Liver (tissue), 3 donors: ENCODE data around the gene TSSC4.

Source experiments
- NR2F2 ChIP-seq: IDR thresholded peaks from 2 replicates; pipeline ENCODE4 v1.6.1; 2016; ENCODE audit warnings: antibody characterized with exemption
- RAD21 ChIP-seq, 2 donors: IDR thresholded peaks; 2 replicates each; pipeline ENCODE4 v1.6.1; 2016; ENCODE audit warnings: antibody characterized with exemption in 2 of 2, mild to moderate bottlenecking in 2 of 2
- TF ChIP-seq, protein P1 (sequence below): fragments of 150-350 bp; IDR thresholded peaks from 2 replicates; pipeline ENCODE4 v1.5.1; 2017; ENCODE audit warnings: improper control_type of control experiment, low read depth, low read length; ENCODE audit not compliant: missing input control
- donor health status: healthy.
- donor health status: healthy.

DNA sequence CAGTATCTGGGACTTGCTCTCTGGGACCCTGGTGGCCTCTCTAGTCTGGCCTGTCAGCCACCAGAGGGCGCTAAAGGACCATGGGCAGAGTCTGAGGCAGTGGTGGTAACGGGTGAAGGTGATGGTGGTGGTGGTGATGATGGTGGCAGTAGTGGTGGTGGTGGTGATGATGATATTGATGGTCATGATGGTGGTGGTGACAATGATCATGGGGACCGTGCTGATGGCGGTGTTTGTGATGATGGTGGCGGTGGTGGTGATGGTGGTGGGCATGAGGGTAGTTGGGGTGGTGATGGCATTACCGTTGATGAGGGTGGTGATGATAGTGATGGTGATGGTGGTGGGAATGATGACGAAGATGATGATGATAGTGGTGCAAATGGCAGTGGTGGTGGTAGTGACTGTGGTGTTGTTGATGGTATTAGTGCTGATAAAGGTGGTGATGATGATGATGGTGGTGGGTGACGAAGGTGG lies 27.8 kb downstream of the TSSC4 start:
- TF ChIP-seq, protein P1, sequence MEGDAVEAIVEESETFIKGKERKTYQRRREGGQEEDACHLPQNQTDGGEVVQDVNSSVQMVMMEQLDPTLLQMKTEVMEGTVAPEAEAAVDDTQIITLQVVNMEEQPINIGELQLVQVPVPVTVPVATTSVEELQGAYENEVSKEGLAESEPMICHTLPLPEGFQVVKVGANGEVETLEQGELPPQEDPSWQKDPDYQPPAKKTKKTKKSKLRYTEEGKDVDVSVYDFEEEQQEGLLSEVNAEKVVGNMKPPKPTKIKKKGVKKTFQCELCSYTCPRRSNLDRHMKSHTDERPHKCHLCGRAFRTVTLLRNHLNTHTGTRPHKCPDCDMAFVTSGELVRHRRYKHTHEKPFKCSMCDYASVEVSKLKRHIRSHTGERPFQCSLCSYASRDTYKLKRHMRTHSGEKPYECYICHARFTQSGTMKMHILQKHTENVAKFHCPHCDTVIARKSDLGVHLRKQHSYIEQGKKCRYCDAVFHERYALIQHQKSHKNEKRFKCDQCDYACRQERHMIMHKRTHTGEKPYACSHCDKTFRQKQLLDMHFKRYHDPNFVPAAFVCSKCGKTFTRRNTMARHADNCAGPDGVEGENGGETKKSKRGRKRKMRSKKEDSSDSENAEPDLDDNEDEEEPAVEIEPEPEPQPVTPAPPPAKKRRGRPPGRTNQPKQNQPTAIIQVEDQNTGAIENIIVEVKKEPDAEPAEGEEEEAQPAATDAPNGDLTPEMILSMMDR = peak; percentile 88
- TF ChIP-seq NR2F2 (no peak), RAD21 (IDR thresholded peaks at IDR 0.05) (peak; percentile 94 to 97)
